ENCODE results near the gene TSPAN15.

The TSPAN15 gene

GRCh38 chr10:69414036-69415018 is 36.9 kb upstream of the TSPAN15 start:
- no peaks in the 10 kb centered on the region for H3K36me3 ChIP-seq (ENCODE audit: control insufficient read depth, insufficient read depth, low read length)
- DNase-seq (ENCODE audit: extremely low read depth, insufficient read length), result no peak
- no peak overlapping the region for H3K4me3 ChIP-seq (replicated peaks; ENCODE audit: low read depth, low read length)
- H3K27me3 ChIP-seq (replicated peaks; ENCODE audit: control insufficient read depth, insufficient read depth, low read length), result no peaks in the 10 kb centered on the region; the same call in 1 of the 2 replicates
- TF ChIP-seq CTCF (IDR thresholded peaks at IDR 0.05; ENCODE audit: insufficient read depth, low read length, poor library complexity, severe bottlenecking), result no peak

- H3K4me3 ChIP-seq (replicated peaks; ENCODE audit: low read depth, low read length), result no peak overlapping the region
- no peaks in the 10 kb centered on the region for H3K36me3 ChIP-seq (ENCODE audit: control insufficient read depth, insufficient read depth, low read length)
- no peak for DNase-seq (ENCODE audit: extremely low read depth, insufficient read length)
- no peak for TF ChIP-seq CTCF (IDR thresholded peaks at IDR 0.05; ENCODE audit: insufficient read depth, low read length, poor library complexity, severe bottlenecking)
- no peaks in the 10 kb centered on the region; the same call in 1 of the 2 replicates for H3K27me3 ChIP-seq (replicated peaks; ENCODE audit: control insufficient read depth, insufficient read depth, low read length)
These were observed 36.2 kb upstream of the TSPAN15 start for GRCh38 chr10:69415049-69415448.

- Histone ChIP-seq H3K4me3 (replicated peaks; ENCODE audit: low read depth, low read length) (no peak overlapping the region), H3K36me3 (ENCODE audit: control insufficient read depth, insufficient read depth, low read length) (no peaks in the 10 kb centered on the region), H3K27me3 (replicated peaks; ENCODE audit: control insufficient read depth, insufficient read depth, low read length) (no peaks in the 10 kb centered on the region; the same call in 1 of the 2 replicates)
- DNase-seq (ENCODE audit: extremely low read depth, insufficient read length), result no peak
- no peak for TF ChIP-seq CTCF (IDR thresholded peaks at IDR 0.05; ENCODE audit: insufficient read depth, low read length, poor library complexity, severe bottlenecking)
These were observed 35.3 kb upstream of the TSPAN15 start for GRCh38 chr10:69415951-69416350.

- Histone ChIP-seq H3K36me3 (ENCODE audit: control insufficient read depth, insufficient read depth, low read length) (no peaks in the 10 kb centered on the region), H3K27me3 (replicated peaks; ENCODE audit: control insufficient read depth, insufficient read depth, low read length) (no peaks in the 10 kb centered on the region; the same call in 1 of the 2 replicates), H3K4me3 (replicated peaks; ENCODE audit: low read depth, low read length) (no peak within 1 kb of the TSS)
- DNase-seq (ENCODE audit: extremely low read depth, insufficient read length), result no peak
- TF ChIP-seq CTCF (IDR thresholded peaks at IDR 0.05; ENCODE audit: insufficient read depth, low read length, poor library complexity, severe bottlenecking), result no peak
These were observed 34.6 kb upstream of the TSPAN15 start, which contains the start of gene TACR2 for GRCh38 chr10:69416695-69417094. Gene TACR2, minus strand, starts transcription at chr10:69416918. Its CDS starts 595 bp downstream, at chr10:69416323.

- Histone ChIP-seq H3K27me3 (replicated peaks; ENCODE audit: control insufficient read depth, insufficient read depth, low read length) (no peaks in the 10 kb centered on the region; the same call in 1 of the 2 replicates), H3K36me3 (ENCODE audit: control insufficient read depth, insufficient read depth, low read length) (no peaks in the 10 kb centered on the region), H3K4me3 (replicated peaks; ENCODE audit: low read depth, low read length) (no peak overlapping the region)
- no peak for DNase-seq (ENCODE audit: extremely low read depth, insufficient read length)
- no peak for TF ChIP-seq CTCF (IDR thresholded peaks at IDR 0.05; ENCODE audit: insufficient read depth, low read length, poor library complexity, severe bottlenecking)
These were observed 33.7 kb upstream of the TSPAN15 start for GRCh38 chr10:69417542-69417941.

Measured in GM06990 (cell line).